Suprapubic skin (tissue), 4 donors: ENCODE measurements around the gene POLDIP2. TPM values are rescaled to one million over a fixed set of nuclear protein-coding genes. Genes with fewer than 3 reads are reported as not detected.

Experiments
- DNase-seq, 2 donors: peaks; one replicate each; pipeline ENCODE4 v3.0.0-alpha.2; 2019; ENCODE audit warnings: low spot score in 2 of 2
- H3K27ac ChIP-seq: fragments of 200-600 bp; sonication (generic); one replicate; pipeline ENCODE4 v1.5.1; 2019
- H3K27me3 ChIP-seq: fragments of 200-600 bp; sonication (generic); one replicate; pipeline ENCODE4 v1.5.1; 2019
- H3K36me3 ChIP-seq: fragments of 200-600 bp; sonication (generic); one replicate; pipeline ENCODE4 v1.5.1; 2019
- H3K4me1 ChIP-seq: fragments of 200-600 bp; sonication (generic); one replicate; pipeline ENCODE4 v1.5.1; 2019
- H3K4me3 ChIP-seq: fragments of 200-600 bp; sonication (generic); one replicate; pipeline ENCODE4 v1.5.1; 2019; ENCODE audit warnings: mild to moderate bottlenecking
- H3K9me3 ChIP-seq: fragments of 200-600 bp; sonication (generic); one replicate; pipeline ENCODE4 v1.5.1; 2019
- CTCF ChIP-seq, 2 donors: fragments of 200-600 bp in 1 of 2; fragments of 450-650 bp in 1 of 2; sonication (generic) in 1 of 2; IDR thresholded peaks; one replicate each; pipeline ENCODE4 v1.5.1; 2016 to 2019; ENCODE audit warnings: antibody characterized with exemption in 2 of 2, mild to moderate bottlenecking in 1 of 2, moderate library complexity in 1 of 2
- EP300 ChIP-seq: sonication (generic); formaldehyde crosslinking; IDR thresholded peaks from one replicate; pipeline ENCODE4 v1.6.1; 2017; ENCODE audit warnings: antibody characterized with exemption
- POLR2A ChIP-seq, 2 donors: fragments of 450-650 bp; IDR thresholded peaks; one replicate each; pipeline ENCODE4 v1.6.1; 2017; ENCODE audit warnings: antibody characterized with exemption in 2 of 2, mild to moderate bottlenecking in 2 of 2, moderate library complexity in 2 of 2
- POLR2AphosphoS5 ChIP-seq, 3 donors: sonication (generic); formaldehyde crosslinking; IDR thresholded peaks; one replicate each; pipeline ENCODE4 v1.6.1; 2017; ENCODE audit warnings: antibody characterized with exemption in 3 of 3
- WGBS: methylation state at CpG from one replicate; pipeline ENCODE4 v1.1.5; 2018; 5-methylcytosine and 5-hydroxymethylcytosine counted together
- total RNA-seq, 4 donors: library from RNA; depleted of rRNA; stranded (reverse); fragments of >200 nt; gene quantifications; one replicate each; pipeline ENCODE4 v1.1.0, GENCODE V29; 2016

The POLDIP2 gene
- total RNA-seq, 4 donors from 2014 or later: 52.9 to 103 (median 86.0) TPM

GRCh38 chr17:28397687-28398279, 40.5 kb upstream of the POLDIP2 start:
- no peak for TF ChIP-seq CTCF (IDR thresholded peaks at IDR 0.05)
- no peak for TF ChIP-seq POLR2AphosphoS5 (IDR thresholded peaks at IDR 0.05)
- no peak for TF ChIP-seq EP300
- TF ChIP-seq POLR2A (IDR thresholded peaks at IDR 0.05): no peak
- WGBS: 73% methylated on average over 7 of the region's 7 CpGs
- H3K4me3 ChIP-seq: no peak overlapping the region
- no peaks in the 10 kb centered on the region for H3K9me3 ChIP-seq
- H3K4me1 ChIP-seq: no peaks in the 10 kb centered on the region
- peaks cover 60% of the 10 kb centered on the region for H3K36me3 ChIP-seq
- H3K27ac ChIP-seq: no peak overlapping the region
- H3K27me3 ChIP-seq: no peaks in the 10 kb centered on the region
- DNase-seq: no peak

GRCh38 chr17:28397275-28397674, 39.9 kb upstream of the POLDIP2 start:
- WGBS: 90% methylated on average over 3 of the region's 3 CpGs
- Histone ChIP-seq H3K27me3 (no peaks in the 10 kb centered on the region), H3K27ac (no peak overlapping the region), H3K4me1 (no peaks in the 10 kb centered on the region), H3K36me3 (peaks cover 64% of the 10 kb centered on the region), H3K4me3 (no peak overlapping the region), H3K9me3 (no peaks in the 10 kb centered on the region)
- no peak for DNase-seq
- TF ChIP-seq POLR2AphosphoS5 (IDR thresholded peaks at IDR 0.05): no peak

GRCh38 chr17:28396635-28397239, 39.4 kb upstream of the POLDIP2 start:
- no peak for DNase-seq
- 75% methylated on average over 5 of the region's 6 CpGs for WGBS
- H3K27ac ChIP-seq: no peak overlapping the region
- no peak overlapping the region for H3K4me3 ChIP-seq
- H3K9me3 ChIP-seq: no peaks in the 10 kb centered on the region
- H3K27me3 ChIP-seq: no peaks in the 10 kb centered on the region
- H3K36me3 ChIP-seq: peaks cover 60% of the 10 kb centered on the region
- H3K4me1 ChIP-seq: no peaks in the 10 kb centered on the region
- no peak for TF ChIP-seq EP300
- TF ChIP-seq POLR2A (IDR thresholded peaks at IDR 0.05): no peak
- TF ChIP-seq POLR2AphosphoS5 (IDR thresholded peaks at IDR 0.05): no peak
- no peak for TF ChIP-seq CTCF (IDR thresholded peaks at IDR 0.05)

- Histone ChIP-seq H3K27ac (no peak overlapping the region), H3K9me3 (no peaks in the 10 kb centered on the region), H3K36me3 (peaks cover 65% of the 10 kb centered on the region), H3K27me3 (no peaks in the 10 kb centered on the region), H3K4me3 (no peak overlapping the region), H3K4me1 (no peaks in the 10 kb centered on the region)
- 77% methylated on average over 4 of the region's 6 CpGs for WGBS
- TF ChIP-seq POLR2A (IDR thresholded peaks at IDR 0.05) (no peak), CTCF (IDR thresholded peaks at IDR 0.05) (no peak), POLR2AphosphoS5 (IDR thresholded peaks at IDR 0.05) (no peak), EP300 (no peak)
- DNase-seq: no peak
Observed at GRCh38 chr17:28395968-28396367, 38.6 kb upstream of the POLDIP2 start.

GRCh38 chr17:28395426-28395825, 38.1 kb upstream of the POLDIP2 start:
- Histone ChIP-seq H3K4me1 (no peaks in the 10 kb centered on the region), H3K36me3 (peaks cover 70% of the 10 kb centered on the region), H3K27ac (no peak overlapping the region), H3K4me3 (no peak overlapping the region), H3K9me3 (no peaks in the 10 kb centered on the region), H3K27me3 (no peaks in the 10 kb centered on the region)
- WGBS: 50% methylated on average over 2 of the region's 2 CpGs
- TF ChIP-seq POLR2A (IDR thresholded peaks at IDR 0.05) (no peak), EP300 (no peak), POLR2AphosphoS5 (IDR thresholded peaks at IDR 0.05) (no peak), CTCF (IDR thresholded peaks at IDR 0.05) (no peak)
- no peak for DNase-seq
